Liver (tissue), 3 donors: ENCODE measurements around the gene STEEP1.

ENCODE experiments used
- EGR1 ChIP-seq, 2 donors: IDR thresholded peaks; 2 replicates each; pipeline ENCODE4 v1.6.1; 2016 to 2018; ENCODE audit warnings: antibody characterized with exemption in 2 of 2, low read depth in 2 of 2
- GABPA ChIP-seq, 2 donors: IDR thresholded peaks in 1 of 2; conservative IDR thresholded peaks in 1 of 2; 2 replicates each; pipeline ENCODE4 v1.6.1; 2016; ENCODE audit warnings: antibody characterized with exemption in 2 of 2, mild to moderate bottlenecking in 1 of 2, moderate library complexity in 1 of 2
- HNF4G ChIP-seq: IDR thresholded peaks from 2 replicates; pipeline ENCODE4 v1.6.1; 2016; ENCODE audit warnings: antibody characterized with exemption
- RXRA ChIP-seq, 2 donors: IDR thresholded peaks; 2 replicates each; pipeline ENCODE4 v1.6.1; 2017 to 2018; ENCODE audit warnings: antibody characterized with exemption in 2 of 2, mild to moderate bottlenecking in 1 of 2
- SP1 ChIP-seq: IDR thresholded peaks from 2 replicates; pipeline ENCODE4 v1.6.1; 2018; ENCODE audit warnings: antibody characterized with exemption, mild to moderate bottlenecking
- TAF1 ChIP-seq: conservative IDR thresholded peaks from 2 replicates; pipeline ENCODE4 v1.6.1; 2016; ENCODE audit warnings: antibody characterized with exemption, mild to moderate bottlenecking
- YY1 ChIP-seq: IDR thresholded peaks from 2 replicates; pipeline ENCODE4 v1.6.1; 2016; ENCODE audit warnings: antibody characterized with exemption, mild to moderate bottlenecking
- TF ChIP-seq, protein P1 (sequence below): fragments of 150-350 bp; IDR thresholded peaks from 2 replicates; pipeline ENCODE4 v1.5.1; 2017; ENCODE audit warnings: improper control_type of control experiment, low read depth, low read length; ENCODE audit not compliant: missing input control
- TF ChIP-seq, protein P2 (sequence below): IDR thresholded peaks from 2 replicates; pipeline ENCODE4 v1.6.1; 2016; ENCODE audit warnings: antibody characterized with exemption, mild to moderate bottlenecking
- donor health status: healthy.
- donor health status: healthy.

DNA sequence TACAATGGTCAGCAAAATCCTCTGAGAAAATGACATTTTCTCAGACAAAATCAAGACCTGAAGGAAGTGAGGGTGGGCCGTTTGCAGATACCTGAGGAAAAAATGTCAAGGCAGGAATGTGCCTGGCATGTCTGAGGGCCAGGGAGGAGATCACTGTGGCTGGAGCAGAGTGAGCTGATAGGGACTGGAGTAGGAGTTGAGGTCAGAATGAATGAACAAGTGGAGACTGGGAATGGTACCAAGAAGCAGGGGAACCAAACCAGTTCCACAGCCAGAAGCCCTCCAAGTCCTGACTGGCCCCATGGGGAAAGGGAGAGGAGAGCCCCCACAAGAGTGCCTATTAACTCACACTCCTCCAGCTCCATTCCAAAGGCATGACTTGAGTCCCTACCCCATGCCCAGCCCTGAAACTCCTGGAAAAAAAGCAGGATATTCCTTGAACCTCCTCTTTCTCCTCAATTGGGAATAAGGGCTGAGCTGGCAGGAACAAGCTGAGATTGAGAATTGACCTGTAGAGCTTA lies 41.5 kb downstream of the STEEP1 start:
- no peak for TF ChIP-seq TAF1
- TF ChIP-seq, protein P1, sequence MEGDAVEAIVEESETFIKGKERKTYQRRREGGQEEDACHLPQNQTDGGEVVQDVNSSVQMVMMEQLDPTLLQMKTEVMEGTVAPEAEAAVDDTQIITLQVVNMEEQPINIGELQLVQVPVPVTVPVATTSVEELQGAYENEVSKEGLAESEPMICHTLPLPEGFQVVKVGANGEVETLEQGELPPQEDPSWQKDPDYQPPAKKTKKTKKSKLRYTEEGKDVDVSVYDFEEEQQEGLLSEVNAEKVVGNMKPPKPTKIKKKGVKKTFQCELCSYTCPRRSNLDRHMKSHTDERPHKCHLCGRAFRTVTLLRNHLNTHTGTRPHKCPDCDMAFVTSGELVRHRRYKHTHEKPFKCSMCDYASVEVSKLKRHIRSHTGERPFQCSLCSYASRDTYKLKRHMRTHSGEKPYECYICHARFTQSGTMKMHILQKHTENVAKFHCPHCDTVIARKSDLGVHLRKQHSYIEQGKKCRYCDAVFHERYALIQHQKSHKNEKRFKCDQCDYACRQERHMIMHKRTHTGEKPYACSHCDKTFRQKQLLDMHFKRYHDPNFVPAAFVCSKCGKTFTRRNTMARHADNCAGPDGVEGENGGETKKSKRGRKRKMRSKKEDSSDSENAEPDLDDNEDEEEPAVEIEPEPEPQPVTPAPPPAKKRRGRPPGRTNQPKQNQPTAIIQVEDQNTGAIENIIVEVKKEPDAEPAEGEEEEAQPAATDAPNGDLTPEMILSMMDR: no peak
- TF ChIP-seq, protein P2, sequence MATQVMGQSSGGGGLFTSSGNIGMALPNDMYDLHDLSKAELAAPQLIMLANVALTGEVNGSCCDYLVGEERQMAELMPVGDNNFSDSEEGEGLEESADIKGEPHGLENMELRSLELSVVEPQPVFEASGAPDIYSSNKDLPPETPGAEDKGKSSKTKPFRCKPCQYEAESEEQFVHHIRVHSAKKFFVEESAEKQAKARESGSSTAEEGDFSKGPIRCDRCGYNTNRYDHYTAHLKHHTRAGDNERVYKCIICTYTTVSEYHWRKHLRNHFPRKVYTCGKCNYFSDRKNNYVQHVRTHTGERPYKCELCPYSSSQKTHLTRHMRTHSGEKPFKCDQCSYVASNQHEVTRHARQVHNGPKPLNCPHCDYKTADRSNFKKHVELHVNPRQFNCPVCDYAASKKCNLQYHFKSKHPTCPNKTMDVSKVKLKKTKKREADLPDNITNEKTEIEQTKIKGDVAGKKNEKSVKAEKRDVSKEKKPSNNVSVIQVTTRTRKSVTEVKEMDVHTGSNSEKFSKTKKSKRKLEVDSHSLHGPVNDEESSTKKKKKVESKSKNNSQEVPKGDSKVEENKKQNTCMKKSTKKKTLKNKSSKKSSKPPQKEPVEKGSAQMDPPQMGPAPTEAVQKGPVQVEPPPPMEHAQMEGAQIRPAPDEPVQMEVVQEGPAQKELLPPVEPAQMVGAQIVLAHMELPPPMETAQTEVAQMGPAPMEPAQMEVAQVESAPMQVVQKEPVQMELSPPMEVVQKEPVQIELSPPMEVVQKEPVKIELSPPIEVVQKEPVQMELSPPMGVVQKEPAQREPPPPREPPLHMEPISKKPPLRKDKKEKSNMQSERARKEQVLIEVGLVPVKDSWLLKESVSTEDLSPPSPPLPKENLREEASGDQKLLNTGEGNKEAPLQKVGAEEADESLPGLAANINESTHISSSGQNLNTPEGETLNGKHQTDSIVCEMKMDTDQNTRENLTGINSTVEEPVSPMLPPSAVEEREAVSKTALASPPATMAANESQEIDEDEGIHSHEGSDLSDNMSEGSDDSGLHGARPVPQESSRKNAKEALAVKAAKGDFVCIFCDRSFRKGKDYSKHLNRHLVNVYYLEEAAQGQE: no peak
- TF ChIP-seq HNF4G: no peak
- no peak for TF ChIP-seq EGR1 (IDR thresholded peaks at IDR 0.05; ENCODE audit: low read depth in 2 of 2)
- no peak for TF ChIP-seq GABPA (IDR thresholded peaks at IDR 0.05 in 1 of 2, conservative IDR thresholded peaks at IDR 0.05 in 1 of 2)
- TF ChIP-seq RXRA (IDR thresholded peaks at IDR 0.05): no peak
- no peak for TF ChIP-seq YY1
- no peak for TF ChIP-seq SP1
